Stimulated activated naive B cell treated with anti-CD40 and anti-IgM and Interleukin-4, amounts not matched to agents 10 μg/mL and 1 μg/mL and 100 μg/mL, for 72 hours (primary cell): ENCODE results near the gene FSTL3.

Source experiments
- ATAC-seq, 2 donors: fragments of 150-1000 bp; cut with Tn5 transposase; replicated peaks; 2 replicates each; pipeline ENCODE4 v1.10.0; 2021; ENCODE audit warnings: moderate library complexity in 1 of 2
- DNase-seq: peaks from one replicate; pipeline ENCODE4 v3.0.0; 2021
- H3K27ac Mint-ChIP-seq: one replicate; pipeline ENCODE4 v1.8.0; 2022; ENCODE audit warnings: mild to moderate bottlenecking, mixed read lengths
- H3K27me3 Mint-ChIP-seq, 2 donors: one replicate each; pipeline ENCODE4 v1.8.0; 2022; ENCODE audit warnings: mixed read lengths in 2 of 2
- H3K36me3 Mint-ChIP-seq, 2 donors: one replicate each; pipeline ENCODE4 v1.8.0; 2022; ENCODE audit warnings: mixed read lengths in 2 of 2, mild to moderate bottlenecking in 1 of 2
- H3K4me1 Mint-ChIP-seq, 2 donors: one replicate each; pipeline ENCODE4 v1.8.0; 2022; ENCODE audit warnings: mixed read lengths in 2 of 2, mild to moderate bottlenecking in 1 of 2
- H3K4me3 Mint-ChIP-seq, 2 donors: one replicate each; pipeline ENCODE4 v1.8.0; 2022; ENCODE audit warnings: mild to moderate bottlenecking in 2 of 2, mixed read lengths in 2 of 2, moderate library complexity in 1 of 2
- H3K9me3 Mint-ChIP-seq, 2 donors: one replicate each; pipeline ENCODE4 v1.8.0; 2022; ENCODE audit warnings: mixed read lengths in 2 of 2, mild to moderate bottlenecking in 1 of 2

FSTL3 gene

DNA sequence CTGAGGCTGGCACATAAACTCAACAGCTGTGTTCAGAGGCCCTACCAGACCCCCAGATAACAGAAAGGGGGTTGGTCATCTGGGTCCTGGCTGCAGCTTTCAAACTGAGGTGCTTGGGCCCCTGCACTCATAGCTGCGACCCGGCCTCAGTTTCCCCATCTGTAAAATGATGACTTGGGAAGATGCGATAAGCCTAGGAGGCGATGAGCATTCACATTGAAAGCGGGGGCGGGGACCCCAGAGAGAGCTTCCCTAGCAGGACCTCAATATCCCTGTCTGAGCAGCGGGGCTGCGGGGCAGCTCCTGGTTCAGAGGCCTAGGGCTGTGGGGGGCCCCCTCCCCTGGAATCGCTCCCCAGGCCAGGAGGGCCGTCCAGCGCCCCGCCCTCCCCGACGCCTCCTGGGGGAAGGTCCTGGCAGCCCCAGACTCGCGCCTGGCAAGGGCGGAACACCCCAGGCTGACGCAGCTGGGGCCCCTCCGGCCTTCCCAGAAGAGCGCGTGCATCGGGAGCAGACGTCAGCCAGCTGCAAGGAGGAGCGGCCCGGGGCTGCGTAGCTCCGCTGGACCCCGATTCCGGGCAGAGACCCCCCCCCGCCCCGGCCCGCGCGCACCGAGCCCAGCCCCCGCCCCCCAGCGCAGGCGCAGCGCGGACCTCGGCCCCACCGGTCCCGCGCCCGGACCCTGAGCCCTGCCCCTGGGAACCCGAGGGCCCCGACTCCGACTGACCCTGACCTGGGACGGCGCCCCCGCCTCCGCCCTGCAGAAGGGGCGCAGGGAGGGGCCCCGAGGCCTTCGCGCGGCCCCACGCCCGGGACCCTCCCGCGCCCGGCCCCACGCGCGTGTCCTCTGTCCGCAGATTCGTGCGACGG lies 3.5 kb downstream of the FSTL3 start:
- ATAC-seq (peak; percentile 4 to 10), DNase-seq (no peak)

GRCh38 chr19:680287-681028 lies 4.3 kb downstream of the FSTL3 start:
- peaks cover 7 to 14% of the 10 kb centered on the region in 2 donors for H3K4me1 Mint-ChIP-seq
- no peaks in the 10 kb centered on the region for H3K9me3 Mint-ChIP-seq
- H3K36me3 Mint-ChIP-seq, result peaks cover 0 to 1% of the 10 kb centered on the region in 2 donors
- peaks cover under 1 to 5% of the 10 kb centered on the region in 2 donors for H3K27me3 Mint-ChIP-seq
- H3K27ac Mint-ChIP-seq, result peak overlapping the region; percentile 97
- H3K4me3 Mint-ChIP-seq, result peak overlapping the region; percentile 89 to 90
- ATAC-seq (peak; percentile 84 to 85), DNase-seq (peak; percentile 95)

More for the DNA sequence above, 3.5 kb downstream of the FSTL3 start:
- Mint-ChIP-seq H3K4me1 (peaks cover 11 to 18% of the 10 kb centered on the region in 2 donors), H3K27me3 (peaks cover 6 to 12% of the 10 kb centered on the region in 2 donors), H3K36me3 (peaks cover 0 to 1% of the 10 kb centered on the region in 2 donors), H3K9me3 (no peaks in the 10 kb centered on the region), H3K4me3 (peak overlapping the region; percentile 78 to 79), H3K27ac (peak overlapping the region; percentile 67)

GRCh38 chr19:681029-682019 lies 5.1 kb downstream of the FSTL3 start:
- Mint-ChIP-seq H3K4me1 (peaks cover 7 to 10% of the 10 kb centered on the region in 2 donors), H3K27me3 (no peaks in the 10 kb centered on the region), H3K9me3 (no peaks in the 10 kb centered on the region), H3K36me3 (peaks cover 0 to 1% of the 10 kb centered on the region in 2 donors), H3K4me3 (peak overlapping the region; percentile 89 to 90), H3K27ac (peak overlapping the region; percentile 97)
- DNase-seq (peak; percentile 40), ATAC-seq (peak in 1 of 2 donors; percentile 60)

DNA sequence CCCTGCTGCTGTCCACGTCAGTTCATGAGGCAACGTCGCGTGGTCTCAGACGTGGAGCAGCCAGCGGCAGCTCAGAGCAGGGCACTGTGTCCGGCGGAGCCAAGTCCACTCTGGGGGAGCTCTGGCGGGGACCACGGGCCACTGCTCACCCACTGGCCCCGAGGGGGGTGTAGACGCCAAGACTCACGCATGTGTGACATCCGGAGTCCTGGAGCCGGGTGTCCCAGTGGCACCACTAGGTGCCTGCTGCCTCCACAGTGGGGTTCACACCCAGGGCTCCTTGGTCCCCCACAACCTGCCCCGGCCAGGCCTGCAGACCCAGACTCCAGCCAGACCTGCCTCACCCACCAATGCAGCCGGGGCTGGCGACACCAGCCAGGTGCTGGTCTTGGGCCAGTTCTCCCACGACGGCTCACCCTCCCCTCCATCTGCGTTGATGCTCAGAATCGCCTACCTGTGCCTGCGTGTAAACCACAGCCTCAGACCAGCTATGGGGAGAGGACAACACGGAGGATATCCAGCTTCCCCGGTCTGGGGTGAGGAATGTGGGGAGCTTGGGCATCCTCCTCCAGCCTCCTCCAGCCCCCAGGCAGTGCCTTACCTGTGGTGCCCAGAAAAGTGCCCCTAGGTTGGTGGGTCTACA lies 6.6 kb downstream of the FSTL3 start:
- Mint-ChIP-seq H3K9me3 (no peaks in the 10 kb centered on the region), H3K36me3 (peaks cover 0 to 1% of the 10 kb centered on the region in 2 donors), H3K27me3 (no peaks in the 10 kb centered on the region), H3K27ac (no peak overlapping the region), H3K4me1 (peaks cover 7 to 10% of the 10 kb centered on the region in 2 donors), H3K4me3 (no peak overlapping the region)
- DNase-seq, result no peak
- no peak for ATAC-seq

DNA sequence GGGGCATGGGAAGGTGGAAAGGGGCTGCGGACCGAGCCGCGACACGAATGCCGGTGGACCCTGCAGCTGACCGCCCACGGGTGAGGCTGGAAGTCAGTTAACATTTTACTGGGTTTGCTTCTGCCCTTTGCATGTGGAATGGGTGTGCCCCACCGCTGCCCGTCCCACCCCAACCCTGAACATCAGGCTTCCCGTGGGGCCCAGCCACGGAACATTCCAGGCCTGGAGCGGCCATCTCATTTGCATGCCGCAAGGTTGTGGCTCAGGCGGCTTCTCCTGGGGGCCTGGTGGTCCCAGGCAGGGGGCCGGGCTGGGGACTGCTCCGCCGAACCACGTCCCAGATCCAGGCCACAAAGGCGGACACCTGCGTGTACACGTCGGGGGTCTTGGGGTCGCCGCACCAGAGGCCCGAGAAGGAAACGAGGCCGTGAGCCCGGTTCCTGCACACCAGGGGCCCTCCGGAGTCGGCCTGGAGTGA lies 9.3 kb downstream of the FSTL3 start:
- Mint-ChIP-seq H3K27ac (no peak overlapping the region), H3K4me1 (peaks cover 0 to 2% of the 10 kb centered on the region in 2 donors), H3K27me3 (peaks cover 0 to 9% of the 10 kb centered on the region in 2 donors), H3K4me3 (no peak overlapping the region), H3K9me3 (peaks cover 0 to 1% of the 10 kb centered on the region in 2 donors), H3K36me3 (no peaks in the 10 kb centered on the region)
- DNase-seq (no peak), ATAC-seq (no peak)

DNA sequence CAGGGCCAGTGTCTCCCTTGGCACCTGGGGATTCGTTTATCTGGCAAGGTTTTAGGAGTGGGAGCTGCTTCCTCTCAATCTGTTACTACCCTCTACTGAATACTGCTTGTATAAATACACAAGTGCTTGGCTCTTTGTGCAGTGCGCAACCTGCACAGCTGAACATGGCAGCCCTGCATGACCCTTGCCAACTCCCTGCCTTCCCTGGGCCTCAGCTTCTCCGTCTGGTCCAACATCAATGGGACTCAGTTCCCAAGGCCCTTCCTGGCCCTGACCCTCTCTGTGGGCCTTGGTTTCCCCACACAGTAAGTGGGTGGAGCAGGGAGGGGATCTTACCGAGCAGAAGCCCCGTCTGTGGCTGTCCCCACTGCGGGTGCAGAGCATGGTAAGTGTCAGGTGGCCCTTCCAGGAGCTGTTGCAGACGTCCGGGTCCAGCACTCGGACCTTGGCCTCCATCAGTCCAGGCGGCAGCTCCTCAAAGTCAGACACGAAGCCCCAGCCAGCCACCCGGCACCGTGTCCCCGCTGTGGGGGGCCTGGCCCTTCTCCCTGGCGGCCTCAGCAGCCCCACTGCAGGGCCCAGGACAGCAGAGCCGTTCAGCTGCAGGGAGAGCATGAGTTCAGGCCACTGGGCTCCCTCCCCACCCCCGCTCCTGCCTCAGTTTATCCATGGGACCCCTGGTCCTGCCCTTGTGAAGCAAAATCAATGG lies 10.6 kb downstream of the FSTL3 start:
- ATAC-seq (no peak), DNase-seq (no peak)
- Mint-ChIP-seq H3K27ac (no peak overlapping the region), H3K4me3 (no peak overlapping the region), H3K9me3 (peaks cover 0 to 1% of the 10 kb centered on the region in 2 donors), H3K36me3 (no peaks in the 10 kb centered on the region), H3K4me1 (no peaks in the 10 kb centered on the region), H3K27me3 (peaks cover 0 to 9% of the 10 kb centered on the region in 2 donors)

DNA sequence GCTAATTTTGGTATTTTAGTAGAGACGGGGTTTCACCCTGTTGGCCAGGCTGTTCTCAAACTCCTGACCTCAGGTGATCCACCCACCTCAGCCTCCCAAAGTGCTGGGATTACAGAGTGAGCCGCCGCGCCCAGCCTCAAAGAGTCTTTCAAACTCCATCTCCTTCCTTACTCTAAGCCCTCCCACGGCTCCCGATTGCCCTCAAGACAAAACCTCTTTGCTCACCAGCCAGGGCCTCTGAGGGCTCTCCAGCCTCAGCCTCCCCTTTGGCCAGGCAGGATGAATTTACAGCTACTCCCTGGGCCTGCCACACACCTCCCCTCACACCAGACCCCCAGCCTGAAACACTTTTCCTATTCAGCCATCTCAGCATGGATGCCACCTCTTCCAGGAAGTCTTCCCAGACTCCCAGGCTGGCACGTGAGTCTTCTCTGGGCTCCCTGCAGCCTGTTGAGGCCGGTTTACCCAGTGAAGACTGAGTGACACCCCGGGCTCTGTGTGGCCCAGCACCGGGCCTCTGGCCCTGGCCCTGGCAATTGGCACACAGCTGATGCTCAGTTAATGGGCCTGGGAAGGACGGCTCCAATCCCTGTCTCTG lies 11.5 kb downstream of the FSTL3 start:
- H3K27ac Mint-ChIP-seq, result no peak overlapping the region

DNA sequence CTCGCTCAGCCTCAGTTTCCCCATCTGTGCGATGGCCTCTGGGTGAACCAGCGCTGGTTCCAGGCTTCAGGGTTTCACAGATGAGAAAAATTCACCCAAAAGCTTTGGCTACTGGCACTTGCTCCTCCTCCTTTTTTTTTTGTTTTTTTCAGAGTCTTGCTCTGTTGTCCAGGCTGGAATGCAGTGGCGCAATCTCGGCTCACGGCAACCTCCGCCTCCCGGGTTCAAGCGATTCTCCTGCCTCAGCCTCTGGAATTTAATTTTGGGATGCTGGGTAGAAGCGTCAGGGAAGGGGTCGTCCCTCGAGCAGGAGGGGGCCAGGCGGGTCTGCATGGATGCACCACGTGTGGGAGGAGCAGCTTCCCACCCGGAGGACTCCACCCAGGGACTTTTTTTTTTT lies 12.0 kb downstream of the FSTL3 start:
- peaks cover 0 to 9% of the 10 kb centered on the region in 2 donors for H3K27me3 Mint-ChIP-seq
- H3K4me3 Mint-ChIP-seq, result no peak overlapping the region
- no peak overlapping the region for H3K27ac Mint-ChIP-seq
- no peaks in the 10 kb centered on the region for H3K4me1 Mint-ChIP-seq
- H3K36me3 Mint-ChIP-seq, result no peaks in the 10 kb centered on the region
- H3K9me3 Mint-ChIP-seq, result peaks cover 0 to 1% of the 10 kb centered on the region in 2 donors
- no peak for ATAC-seq
- DNase-seq, result no peak

More for the DNA sequence above, 11.5 kb downstream of the FSTL3 start:
- Mint-ChIP-seq H3K4me3 (no peak overlapping the region), H3K27me3 (peaks cover 0 to 9% of the 10 kb centered on the region in 2 donors), H3K9me3 (peaks cover 0 to 1% of the 10 kb centered on the region in 2 donors), H3K36me3 (no peaks in the 10 kb centered on the region), H3K4me1 (no peaks in the 10 kb centered on the region)
- no peak for DNase-seq
- ATAC-seq, result no peak

GRCh38 chr19:688992-689391 lies 12.8 kb downstream of the FSTL3 start:
- H3K27me3 Mint-ChIP-seq, result peaks cover 0 to 9% of the 10 kb centered on the region in 2 donors
- no peak overlapping the region for H3K27ac Mint-ChIP-seq
- DNase-seq (no peak), ATAC-seq (no peak)
- H3K9me3 Mint-ChIP-seq, result peaks cover 0 to 1% of the 10 kb centered on the region in 2 donors
- H3K36me3 Mint-ChIP-seq, result no peaks in the 10 kb centered on the region
- H3K4me3 Mint-ChIP-seq, result no peak overlapping the region
- no peaks in the 10 kb centered on the region for H3K4me1 Mint-ChIP-seq

GRCh38 chr19:690203-690602 lies 14.0 kb downstream of the FSTL3 start:
- Mint-ChIP-seq H3K27me3 (peaks cover 6 to 19% of the 10 kb centered on the region in 2 donors), H3K4me3 (no peak overlapping the region), H3K36me3 (no peaks in the 10 kb centered on the region), H3K27ac (no peak overlapping the region), H3K4me1 (peaks cover 2 to 8% of the 10 kb centered on the region in 2 donors), H3K9me3 (peaks cover 0 to 1% of the 10 kb centered on the region in 2 donors)
- ATAC-seq (no peak), DNase-seq (no peak)

DNA sequence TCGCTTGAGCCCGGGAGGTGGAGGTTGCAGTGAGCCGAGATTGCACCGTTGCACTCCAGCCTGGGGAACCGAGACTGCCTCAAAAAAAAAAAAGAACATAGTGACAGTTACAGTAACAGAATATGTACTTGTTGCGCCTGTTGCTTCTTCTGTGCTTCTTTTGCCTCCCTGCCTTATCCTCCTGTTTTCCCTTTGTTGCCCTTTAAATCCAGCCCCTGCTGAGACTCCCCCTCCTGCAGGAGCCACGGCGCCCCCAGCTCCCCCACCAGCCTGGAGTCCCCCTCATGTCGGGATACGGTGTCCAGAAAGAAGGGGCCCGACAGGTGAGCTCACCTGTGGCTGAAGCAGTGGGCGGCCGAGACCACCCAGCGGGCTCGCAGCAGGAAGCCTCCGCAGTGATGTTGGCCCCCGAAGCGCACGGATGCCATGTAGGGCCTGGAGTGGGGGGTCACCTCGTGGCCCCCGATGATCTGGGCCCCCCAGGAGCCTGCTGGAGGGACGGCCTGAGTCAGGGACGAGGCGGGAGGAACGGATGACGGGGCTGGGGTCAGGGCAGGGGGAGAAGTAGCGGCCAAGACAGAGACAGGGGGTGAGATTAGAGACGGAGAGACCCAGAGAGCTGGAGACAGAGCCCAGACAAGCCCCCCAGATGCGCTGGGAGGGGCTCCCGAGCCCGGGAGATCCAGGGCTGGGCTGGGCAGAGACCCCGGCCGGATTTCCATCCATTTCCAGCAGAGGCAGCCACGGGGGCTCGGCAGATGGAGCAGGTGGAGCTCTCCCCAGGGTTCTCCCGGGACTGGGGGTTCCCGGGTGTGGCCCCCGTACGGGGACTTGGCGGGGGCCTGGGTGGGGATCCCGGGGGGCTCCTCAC lies 18.5 kb downstream of the FSTL3 start:
- Mint-ChIP-seq H3K27ac (peak overlapping the region; percentile 42), H3K27me3 (peaks cover 15 to 36% of the 10 kb centered on the region in 2 donors), H3K9me3 (no peaks in the 10 kb centered on the region), H3K4me3 (no peak overlapping the region), H3K4me1 (peaks cover 2 to 8% of the 10 kb centered on the region in 2 donors), H3K36me3 (no peaks in the 10 kb centered on the region)
- DNase-seq (no peak), ATAC-seq (no peak)
